ENCODE results near the gene SEC61A2.

SEC61A2 gene

DNA sequence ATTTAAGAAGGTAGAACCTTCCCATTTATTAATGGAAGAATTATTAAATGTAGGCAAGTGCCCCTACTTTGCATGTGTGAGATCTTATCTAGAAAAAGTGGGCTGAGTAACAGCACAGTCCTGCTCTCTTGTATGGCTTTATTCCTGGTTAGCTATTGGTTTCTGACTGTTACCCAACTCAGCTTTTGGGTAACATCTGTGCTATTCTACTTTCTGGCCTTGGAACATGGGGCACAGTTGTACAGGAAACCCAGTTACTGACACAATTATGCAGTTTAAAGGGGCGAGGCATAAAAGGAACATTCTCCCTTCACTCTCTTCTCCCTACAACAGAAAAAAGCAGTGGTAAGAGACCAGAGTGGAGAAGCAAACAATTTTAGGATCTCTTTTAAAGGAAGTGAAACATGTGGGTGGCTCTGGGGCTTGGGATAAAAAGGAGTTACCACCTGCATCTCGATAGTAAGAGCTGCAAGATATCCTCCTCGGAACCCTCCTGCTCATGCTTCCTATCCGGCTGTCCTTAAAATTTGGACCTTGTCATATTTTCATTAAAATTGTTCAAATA is 50.2 kb downstream of the SEC61A2 start:
- no peak for TF ChIP-seq ZFX (IDR thresholded peaks at IDR 0.05)
- TF ChIP-seq, protein P1, sequence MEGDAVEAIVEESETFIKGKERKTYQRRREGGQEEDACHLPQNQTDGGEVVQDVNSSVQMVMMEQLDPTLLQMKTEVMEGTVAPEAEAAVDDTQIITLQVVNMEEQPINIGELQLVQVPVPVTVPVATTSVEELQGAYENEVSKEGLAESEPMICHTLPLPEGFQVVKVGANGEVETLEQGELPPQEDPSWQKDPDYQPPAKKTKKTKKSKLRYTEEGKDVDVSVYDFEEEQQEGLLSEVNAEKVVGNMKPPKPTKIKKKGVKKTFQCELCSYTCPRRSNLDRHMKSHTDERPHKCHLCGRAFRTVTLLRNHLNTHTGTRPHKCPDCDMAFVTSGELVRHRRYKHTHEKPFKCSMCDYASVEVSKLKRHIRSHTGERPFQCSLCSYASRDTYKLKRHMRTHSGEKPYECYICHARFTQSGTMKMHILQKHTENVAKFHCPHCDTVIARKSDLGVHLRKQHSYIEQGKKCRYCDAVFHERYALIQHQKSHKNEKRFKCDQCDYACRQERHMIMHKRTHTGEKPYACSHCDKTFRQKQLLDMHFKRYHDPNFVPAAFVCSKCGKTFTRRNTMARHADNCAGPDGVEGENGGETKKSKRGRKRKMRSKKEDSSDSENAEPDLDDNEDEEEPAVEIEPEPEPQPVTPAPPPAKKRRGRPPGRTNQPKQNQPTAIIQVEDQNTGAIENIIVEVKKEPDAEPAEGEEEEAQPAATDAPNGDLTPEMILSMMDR (conservative IDR thresholded peaks at IDR 0.05), result no peak
- H3K27ac ChIP-seq, result no peak overlapping the region

- no peak overlapping the region for H3K27ac ChIP-seq
- TF ChIP-seq, protein P1 (conservative IDR thresholded peaks at IDR 0.05), result no peak
These were observed 50.9 kb downstream of the SEC61A2 start for GRCh38 chr10:12180221-12180974.

- H3K27ac ChIP-seq, result no peak overlapping the region
These were observed 51.7 kb downstream of the SEC61A2 start for GRCh38 chr10:12181065-12181775.

GRCh38 chr10:12184165-12184564 is 54.7 kb downstream of the SEC61A2 start:
- TF ChIP-seq, protein P1 (conservative IDR thresholded peaks at IDR 0.05), result no peak
- no peak for TF ChIP-seq ZFX (IDR thresholded peaks at IDR 0.05)
- H3K27ac ChIP-seq, result no peak overlapping the region

More at GRCh38 chr10:12181065-12181775, 51.7 kb downstream of the SEC61A2 start:
- no peak for TF ChIP-seq ZFX (IDR thresholded peaks at IDR 0.05)
- TF ChIP-seq, protein P1 (conservative IDR thresholded peaks at IDR 0.05), result no peak

DNA sequence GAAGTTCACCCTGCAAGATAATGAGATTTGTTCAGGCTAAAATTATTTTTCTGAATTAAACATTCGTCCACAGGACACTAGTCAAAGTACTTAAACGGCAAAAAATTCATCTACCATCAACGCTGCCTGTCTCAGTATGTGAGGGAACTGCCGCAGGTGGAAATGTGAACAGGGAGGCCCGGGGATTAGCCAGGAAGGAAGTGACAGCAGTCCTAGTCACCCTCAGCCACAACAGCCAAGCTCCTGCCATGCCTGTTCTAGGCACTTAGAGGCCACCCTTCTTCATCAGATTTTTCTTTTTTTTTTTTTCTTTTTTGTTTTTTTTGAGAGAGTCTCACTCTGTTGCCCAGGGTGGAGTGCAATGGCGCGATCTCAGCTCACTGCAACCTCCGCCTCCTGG is 56.8 kb downstream of the SEC61A2 start:
- no peak overlapping the region for H3K27ac ChIP-seq

DNA sequence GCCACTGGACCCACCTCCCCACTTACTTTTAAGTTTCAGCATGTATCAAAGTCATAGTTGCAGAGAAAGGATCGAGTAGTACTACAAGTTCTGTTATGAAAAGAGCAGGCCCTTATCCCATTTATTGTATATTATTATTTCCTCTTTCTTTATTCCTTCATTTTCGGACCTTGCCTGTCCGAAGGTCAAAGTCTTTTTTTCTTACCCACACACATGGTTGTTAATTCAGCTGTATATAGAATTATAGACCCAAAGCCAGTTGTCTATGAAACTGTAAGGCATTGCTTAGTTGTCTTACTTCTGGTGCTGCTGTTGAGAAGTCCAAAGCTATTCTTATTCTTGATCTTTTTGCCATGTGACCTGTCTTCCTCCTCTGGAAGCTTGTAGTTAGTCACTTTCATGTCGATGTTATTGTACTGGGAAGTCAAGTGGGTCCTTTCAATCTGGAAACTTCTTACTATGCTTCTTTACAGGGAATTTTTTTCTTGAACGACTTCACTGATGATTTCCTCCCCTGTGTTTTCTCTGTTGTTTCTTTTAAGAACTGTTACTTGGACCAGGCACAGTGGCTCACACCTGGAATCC is 57.9 kb downstream of the SEC61A2 start:
- H3K27ac ChIP-seq, result no peak overlapping the region
- no peak for TF ChIP-seq ZFX (IDR thresholded peaks at IDR 0.05)
- TF ChIP-seq, protein P1 (conservative IDR thresholded peaks at IDR 0.05), result no peak

More for the DNA sequence above, 56.8 kb downstream of the SEC61A2 start:
- TF ChIP-seq ZFX (IDR thresholded peaks at IDR 0.05), result no peak
- TF ChIP-seq, protein P1 (conservative IDR thresholded peaks at IDR 0.05), result no peak

All from C4-2B (cell line).